ENCODE measurements around the gene PTPRN2. TPM values are rescaled to one million over a fixed set of nuclear protein-coding genes. Genes with fewer than 3 reads are reported as not detected.

Gene PTPRN2
- total RNA-seq, 1 donor, result 0.09 TPM

GRCh38 chr7:157754416-157754790 lies 833.2 kb downstream of the PTPRN2 start:
- no peak overlapping the region for H3K4me3 ChIP-seq (ENCODE audit: low read depth, low read length)
- TF ChIP-seq CTCF (IDR thresholded peaks at IDR 0.05; ENCODE audit: insufficient read depth, low read length), result no peak
- DNase-seq (ENCODE audit: low read depth), result no peak

GRCh38 chr7:157753713-157754415 lies 833.8 kb downstream of the PTPRN2 start:
- DNase-seq (ENCODE audit: low read depth), result no peak
- no peak for TF ChIP-seq CTCF (IDR thresholded peaks at IDR 0.05; ENCODE audit: insufficient read depth, low read length)
- H3K4me3 ChIP-seq (ENCODE audit: low read depth, low read length), result no peak overlapping the region

- DNase-seq (ENCODE audit: low read depth), result no peak
- no peak overlapping the region for H3K4me3 ChIP-seq (ENCODE audit: low read depth, low read length)
- no peak for TF ChIP-seq CTCF (IDR thresholded peaks at IDR 0.05; ENCODE audit: insufficient read depth, low read length)
These were observed 834.8 kb downstream of the PTPRN2 start for GRCh38 chr7:157752832-157753291.

- TF ChIP-seq CTCF (IDR thresholded peaks at IDR 0.05; ENCODE audit: insufficient read depth, low read length), result no peak
- DNase-seq (ENCODE audit: low read depth), result no peak
- H3K4me3 ChIP-seq (ENCODE audit: low read depth, low read length), result no peak overlapping the region
These were observed 835.5 kb downstream of the PTPRN2 start for GRCh38 chr7:157751951-157752673.

- DNase-seq (ENCODE audit: low read depth), result no peak
- no peak overlapping the region for H3K4me3 ChIP-seq (ENCODE audit: low read depth, low read length)
- TF ChIP-seq CTCF (IDR thresholded peaks at IDR 0.05; ENCODE audit: insufficient read depth, low read length), result no peak
These were observed 836.2 kb downstream of the PTPRN2 start for GRCh38 chr7:157751406-157751805.

- no peak for TF ChIP-seq CTCF (IDR thresholded peaks at IDR 0.05; ENCODE audit: insufficient read depth, low read length)
- DNase-seq (ENCODE audit: low read depth), result no peak
- H3K4me3 ChIP-seq (ENCODE audit: low read depth, low read length), result no peak overlapping the region
These were observed 837.3 kb downstream of the PTPRN2 start for GRCh38 chr7:157750291-157750690.

Measured in fibroblast of the aortic adventitia (primary cell).